Adrenal gland (tissue), 5 donors: Measurements from ENCODE around the gene CPT1C.

Experiments used
- POLR2A ChIP-seq, 2 donors: fragments of 450-650 bp; IDR thresholded peaks; one replicate each; pipeline ENCODE4 v1.6.1; 2017; ENCODE audit warnings: antibody characterized with exemption in 2 of 2, mild to moderate bottlenecking in 2 of 2, moderate library complexity in 1 of 2
- TF ChIP-seq, protein P1 (sequence below), 6 experiments: fragments of 450-650 bp in 4 of 6; fragments of 200-600 bp in 2 of 6; sonication (generic) in 1 of 6; IDR thresholded peaks; 1 replicate in 5 of 6; 2 replicates in 1 of 6; pipeline versions ENCODE4 v1.5.1 to v1.8.0; 2016 to 2021; ENCODE audit warnings: antibody characterized with exemption in 6 of 6, mild to moderate bottlenecking in 2 of 6, moderate library complexity in 1 of 6
- donor health status: DM: no; HTN: no; CAD: no.

DNA sequence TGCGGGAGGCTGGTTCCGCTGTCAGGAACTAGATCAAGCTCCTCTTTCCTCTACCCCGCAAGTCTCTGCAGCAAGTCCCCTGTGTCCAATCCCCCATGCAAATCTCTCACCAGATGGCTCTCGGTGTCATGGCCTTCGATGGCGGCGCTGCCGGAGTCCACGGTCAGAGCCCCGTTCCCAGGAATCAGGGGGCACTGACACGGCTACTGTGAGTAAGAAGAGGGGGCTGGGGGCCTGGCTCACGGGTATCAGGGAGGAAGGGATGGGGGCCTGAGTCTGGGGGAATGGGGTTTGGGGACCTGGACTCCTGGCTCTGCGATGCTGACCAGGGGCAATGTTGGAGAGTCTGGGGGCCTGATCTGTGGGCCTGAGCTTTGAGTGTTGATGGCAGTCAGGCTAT, 44.9 kb upstream of the CPT1C start:
- TF ChIP-seq, protein P1, sequence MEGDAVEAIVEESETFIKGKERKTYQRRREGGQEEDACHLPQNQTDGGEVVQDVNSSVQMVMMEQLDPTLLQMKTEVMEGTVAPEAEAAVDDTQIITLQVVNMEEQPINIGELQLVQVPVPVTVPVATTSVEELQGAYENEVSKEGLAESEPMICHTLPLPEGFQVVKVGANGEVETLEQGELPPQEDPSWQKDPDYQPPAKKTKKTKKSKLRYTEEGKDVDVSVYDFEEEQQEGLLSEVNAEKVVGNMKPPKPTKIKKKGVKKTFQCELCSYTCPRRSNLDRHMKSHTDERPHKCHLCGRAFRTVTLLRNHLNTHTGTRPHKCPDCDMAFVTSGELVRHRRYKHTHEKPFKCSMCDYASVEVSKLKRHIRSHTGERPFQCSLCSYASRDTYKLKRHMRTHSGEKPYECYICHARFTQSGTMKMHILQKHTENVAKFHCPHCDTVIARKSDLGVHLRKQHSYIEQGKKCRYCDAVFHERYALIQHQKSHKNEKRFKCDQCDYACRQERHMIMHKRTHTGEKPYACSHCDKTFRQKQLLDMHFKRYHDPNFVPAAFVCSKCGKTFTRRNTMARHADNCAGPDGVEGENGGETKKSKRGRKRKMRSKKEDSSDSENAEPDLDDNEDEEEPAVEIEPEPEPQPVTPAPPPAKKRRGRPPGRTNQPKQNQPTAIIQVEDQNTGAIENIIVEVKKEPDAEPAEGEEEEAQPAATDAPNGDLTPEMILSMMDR (IDR thresholded peaks at IDR 0.05), result no peak
- no peak for TF ChIP-seq POLR2A (IDR thresholded peaks at IDR 0.05)
